Large intestine (tissue), 3 donors: ENCODE results near the gene TMEM131. TPM values are rescaled to one million over a fixed set of nuclear protein-coding genes. Genes with fewer than 3 reads are reported as not detected.
"Not testable (repeated sequence)": the region's sequence is repeated elsewhere in the genome, so short reads cannot be mapped to it uniquely, and the experiment has no call there.

Experiments
- DNase-seq, 2 donors: peaks; one replicate each; pipeline versions ENCODE4 v3.0.0 to v3.0.0-alpha.2; 2013
- H3K27ac ChIP-seq: one replicate; pipeline ENCODE4 v1.5.1; 2013; ENCODE audit warnings: low read length
- H3K27me3 ChIP-seq: 2 replicates; pipeline ENCODE4 v1.6.1; 2013; ENCODE audit warnings: low read length; ENCODE audit not compliant: control insufficient read depth, insufficient read depth
- H3K36me3 ChIP-seq: 2 replicates; pipeline ENCODE4 v1.6.1; 2013; ENCODE audit warnings: low read length; ENCODE audit not compliant: control insufficient read depth, insufficient read depth
- H3K4me1 ChIP-seq: one replicate; pipeline ENCODE4 v1.6.1; 2013; ENCODE audit warnings: low read length; ENCODE audit not compliant: control insufficient read depth, insufficient read depth
- H3K4me3 ChIP-seq: one replicate; pipeline ENCODE4 v1.5.1; 2013; ENCODE audit warnings: low read length
- H3K9me3 ChIP-seq: one replicate; pipeline ENCODE4 v1.6.1; 2013; ENCODE audit warnings: mild to moderate bottlenecking, low read depth, low read length, moderate library complexity; ENCODE audit not compliant: control insufficient read depth
- WGBS: methylation state at CpG from one replicate; pipeline ENCODE4 v1.1.5; 2013; ENCODE audit warnings: low lambda C conversion rate; ENCODE audit not compliant: insufficient coverage; 5-methylcytosine and 5-hydroxymethylcytosine counted together
- polyA plus RNA-seq: library from polyadenylated mRNA; unstranded; fragments of 120-200 nt; gene quantifications from one replicate; pipeline ENCODE4 v1.2.1, GENCODE V29; 2013

TMEM131 gene
- polyA plus RNA-seq, 1 donor: 41.2 TPM

GRCh38 chr2:98034745-98035144, 39.0 kb upstream of the TMEM131 start:
- Histone ChIP-seq H3K4me1 (peaks cover 7% of the 10 kb centered on the region), H3K27me3 (no peaks in the 10 kb centered on the region), H3K4me3 (no peak overlapping the region), H3K27ac (no peak overlapping the region), H3K9me3 (no peaks in the 10 kb centered on the region), H3K36me3 (no peaks in the 10 kb centered on the region)
- DNase-seq: no peak
- WGBS: no CpG with 5 or more reads among the region's 14 CpGs

GRCh38 chr2:98032086-98032485, 36.3 kb upstream of the TMEM131 start:
- no CpG with 5 or more reads among the region's 2 CpGs for WGBS

GRCh38 chr2:98029718-98030222, 34.0 kb upstream of the TMEM131 start:
- peaks cover 7% of the 10 kb centered on the region for H3K4me1 ChIP-seq
- H3K9me3 ChIP-seq: no peaks in the 10 kb centered on the region
- no peaks in the 10 kb centered on the region for H3K36me3 ChIP-seq
- H3K27ac ChIP-seq: no peak overlapping the region
- no peak overlapping the region for H3K4me3 ChIP-seq
- peaks cover 2% of the 10 kb centered on the region for H3K27me3 ChIP-seq
- 100% methylated on average over 1 of the region's 6 CpGs for WGBS
- DNase-seq: no peak

More at GRCh38 chr2:98032086-98032485, 36.3 kb upstream of the TMEM131 start:
- Histone ChIP-seq H3K27ac (no peak overlapping the region), H3K4me1 (peaks cover 7% of the 10 kb centered on the region), H3K27me3 (peaks cover 2% of the 10 kb centered on the region), H3K36me3 (no peaks in the 10 kb centered on the region), H3K9me3 (no peaks in the 10 kb centered on the region), H3K4me3 (no peak overlapping the region)
- DNase-seq: no peak

DNA sequence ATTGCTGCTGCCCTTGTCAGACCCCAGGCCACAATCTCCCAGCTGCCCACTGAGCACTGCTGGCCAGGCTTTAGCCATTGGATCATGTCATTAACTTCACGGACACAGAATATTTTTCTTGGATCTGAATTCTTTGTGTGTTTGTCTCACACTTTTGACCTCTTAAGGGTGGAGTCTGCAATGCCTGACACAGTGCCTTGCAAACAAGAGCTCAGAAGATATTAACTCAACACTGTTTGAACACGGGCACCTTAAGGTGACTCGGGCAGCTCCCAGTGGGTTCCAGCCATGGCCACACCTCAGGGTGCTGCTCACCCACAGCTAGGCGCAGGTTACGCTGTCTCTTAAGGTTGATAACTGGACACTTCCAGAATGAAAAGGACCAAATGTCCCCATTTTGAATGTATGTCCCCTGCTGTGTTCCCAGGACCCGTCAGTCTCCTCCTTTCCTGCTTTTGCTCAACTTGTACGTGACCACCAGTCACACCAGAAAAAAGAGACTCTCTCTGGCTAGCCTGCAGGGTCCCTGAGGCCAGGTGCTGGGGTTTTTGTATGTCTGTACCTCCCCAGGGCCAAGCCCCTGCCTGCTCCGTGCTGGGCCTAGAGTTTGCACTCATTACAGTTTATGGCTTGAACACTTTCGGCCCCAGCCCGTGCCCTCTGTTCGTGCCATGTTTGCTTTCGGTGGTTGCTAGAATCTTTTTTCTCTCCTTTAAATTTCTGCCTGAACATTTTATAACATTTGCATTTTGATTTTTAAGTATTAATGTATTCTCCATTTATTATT, 33.4 kb upstream of the TMEM131 start:
- peaks cover 6% of the 10 kb centered on the region for H3K4me1 ChIP-seq
- H3K27me3 ChIP-seq: peaks cover 2% of the 10 kb centered on the region
- no peak overlapping the region for H3K27ac ChIP-seq
- WGBS: no CpG with 5 or more reads among the region's 12 CpGs
- no peak overlapping the region for H3K4me3 ChIP-seq
- DNase-seq: no peak
- H3K36me3 ChIP-seq: no peaks in the 10 kb centered on the region
- H3K9me3 ChIP-seq: no peaks in the 10 kb centered on the region

- H3K4me1 ChIP-seq: peaks cover 2% of the 10 kb centered on the region
These were observed 32.4 kb upstream of the TMEM131 start for GRCh38 chr2:98028101-98028561.

GRCh38 chr2:98027538-98027937, 31.8 kb upstream of the TMEM131 start:
- no peaks in the 10 kb centered on the region for H3K9me3 ChIP-seq
- no peak for DNase-seq
- no peak overlapping the region for H3K4me3 ChIP-seq
- 100% methylated on average over 1 of the region's 3 CpGs for WGBS
- no peaks in the 10 kb centered on the region for H3K36me3 ChIP-seq
- no peak overlapping the region for H3K27ac ChIP-seq
- H3K27me3 ChIP-seq: peaks cover 2% of the 10 kb centered on the region
- no peaks in the 10 kb centered on the region for H3K4me1 ChIP-seq

More at GRCh38 chr2:98028101-98028561, 32.4 kb upstream of the TMEM131 start:
- WGBS: 100% methylated on average over 1 of the region's 4 CpGs
- no peak for DNase-seq
- Histone ChIP-seq H3K4me3 (no peak overlapping the region), H3K9me3 (no peaks in the 10 kb centered on the region), H3K36me3 (no peaks in the 10 kb centered on the region), H3K27ac (no peak overlapping the region), H3K27me3 (peaks cover 2% of the 10 kb centered on the region)

GRCh38 chr2:98026927-98027522, 31.3 kb upstream of the TMEM131 start:
- Histone ChIP-seq H3K9me3 (no peaks in the 10 kb centered on the region), H3K36me3 (no peaks in the 10 kb centered on the region), H3K4me3 (no peak overlapping the region), H3K27ac (no peak overlapping the region), H3K4me1 (no peaks in the 10 kb centered on the region), H3K27me3 (peaks cover 2% of the 10 kb centered on the region)
- no peak for DNase-seq
- whole genome bisulfite sequencing: 83% methylated on average over 1 of the region's 2 CpGs

GRCh38 chr2:98026292-98026691, 30.5 kb upstream of the TMEM131 start:
- H3K36me3 ChIP-seq: no peaks in the 10 kb centered on the region
- no peak overlapping the region for H3K27ac ChIP-seq
- no peaks in the 10 kb centered on the region for H3K9me3 ChIP-seq
- peaks cover 2% of the 10 kb centered on the region for H3K27me3 ChIP-seq
- no peak for DNase-seq
- no peaks in the 10 kb centered on the region for H3K4me1 ChIP-seq
- no peak overlapping the region for H3K4me3 ChIP-seq
- WGBS: 22% methylated on average over 1 of the region's 5 CpGs

DNA sequence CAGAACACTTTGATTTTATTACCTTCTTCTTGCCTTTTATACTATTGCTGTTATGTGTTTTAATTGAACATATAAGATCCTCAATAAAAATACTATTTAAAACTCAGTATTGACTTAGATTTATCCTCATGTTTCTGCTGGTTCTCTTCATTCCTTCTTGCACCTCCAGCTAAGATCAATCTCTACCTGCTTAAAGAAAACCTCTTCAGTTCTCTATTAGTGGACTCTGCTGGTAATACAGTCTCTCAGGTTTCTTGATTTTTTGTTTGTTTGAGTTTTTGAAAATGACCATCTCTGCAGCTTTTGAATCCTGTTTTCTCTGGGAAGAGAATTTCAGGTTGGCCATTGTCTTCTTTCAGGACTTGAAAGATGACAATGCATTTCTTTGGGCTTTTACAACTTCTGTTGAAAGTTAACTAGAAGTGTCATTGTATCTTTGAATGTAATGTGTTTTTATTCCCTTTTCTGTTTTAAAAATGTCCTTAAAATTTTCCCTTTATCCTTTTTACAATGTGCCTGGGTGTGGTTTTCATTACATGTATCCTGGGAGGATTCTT, 29.8 kb upstream of the TMEM131 start:
- Histone ChIP-seq H3K4me1 (peaks cover 2% of the 10 kb centered on the region), H3K4me3 (no peak overlapping the region), H3K27ac (no peak overlapping the region), H3K9me3 (no peaks in the 10 kb centered on the region), H3K27me3 (peaks cover 2% of the 10 kb centered on the region), H3K36me3 (no peaks in the 10 kb centered on the region)
- DNase-seq: no peak

DNA sequence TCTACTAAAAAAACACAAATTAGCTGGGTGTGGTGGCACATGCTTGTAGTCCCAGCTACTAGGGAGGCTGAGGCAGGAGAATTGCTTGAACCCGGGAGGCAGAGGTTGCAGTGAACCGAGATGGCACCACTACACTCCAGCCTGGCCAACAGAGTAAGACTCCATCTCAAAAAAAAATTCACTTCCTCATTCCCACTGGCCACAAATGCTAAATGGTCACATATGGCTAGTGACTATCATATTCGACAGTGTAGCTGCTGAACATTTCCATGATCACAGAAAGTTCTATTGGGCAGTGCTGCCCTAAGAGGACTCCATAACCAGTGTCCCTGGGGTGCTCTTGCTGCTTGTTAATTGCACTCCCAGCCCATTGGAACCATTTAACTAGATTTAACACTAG, 26.3 kb upstream of the TMEM131 start:
- H3K27ac ChIP-seq, H3K27me3 ChIP-seq, H3K36me3 ChIP-seq, H3K4me3 ChIP-seq, H3K4me1 ChIP-seq, DNase-seq, H3K9me3 ChIP-seq: not testable (repeated sequence)
- no CpG with 5 or more reads among the region's 3 CpGs for WGBS
